Testis (tissue), 2 donors: ENCODE data around the gene GPR35.

Experiments
- CTCF ChIP-seq, 3 experiments: fragments of 450-650 bp in 2 of 3; fragments of 200-600 bp in 1 of 3; sonication (generic) in 1 of 3; IDR thresholded peaks; one replicate each; pipeline ENCODE4 v1.5.1; 2016 to 2019; ENCODE audit warnings: antibody characterized with exemption in 3 of 3, mild to moderate bottlenecking in 2 of 3, moderate library complexity in 1 of 3
- POLR2A ChIP-seq: fragments of 450-650 bp; IDR thresholded peaks from one replicate; pipeline ENCODE4 v1.6.1; 2017; ENCODE audit warnings: antibody characterized with exemption, mild to moderate bottlenecking, moderate library complexity

GRCh38 chr2:240594511-240595380 is 30.5 kb upstream of the GPR35 start:
- TF ChIP-seq POLR2A, result no peak
- TF ChIP-seq CTCF (IDR thresholded peaks at IDR 0.05), result no peak
